ENCODE measurements around the gene USP12. TPM values are rescaled to one million over a fixed set of nuclear protein-coding genes. Genes with fewer than 3 reads are reported as not detected.

The USP12 gene
- total RNA-seq, 6 donors from 2014 or later, result 11.9 to 78.8 (median 30.5) TPM

DNA sequence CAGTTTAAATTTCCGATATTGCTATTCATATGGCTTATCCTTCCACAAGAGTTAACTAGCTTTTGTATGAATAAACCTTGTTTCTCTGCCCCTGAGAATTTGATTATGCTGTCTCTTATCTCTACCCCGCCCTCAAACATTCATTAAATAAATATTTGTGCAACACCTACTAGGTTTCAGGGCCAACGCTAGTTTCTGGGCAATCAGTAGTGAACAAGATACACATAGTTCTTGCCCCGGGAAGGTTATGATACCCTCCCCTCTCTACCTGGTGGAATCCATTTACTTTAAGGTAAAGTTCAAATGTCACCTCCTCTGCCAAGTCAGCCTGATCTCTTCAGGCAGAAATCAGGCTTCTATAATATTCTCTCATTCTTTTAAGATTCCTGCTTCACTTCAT is 16.6 kb upstream of the USP12 start:
- Histone ChIP-seq H3K36me3 (no peaks in the 10 kb centered on the region), H3K27ac (no peak overlapping the region), H3K27me3 (no peaks in the 10 kb centered on the region), H3K4me1 (no peaks in the 10 kb centered on the region), H3K9me3 (no peaks in the 10 kb centered on the region), H3K4me3 (no peak overlapping the region)
- TF ChIP-seq CTCF (IDR thresholded peaks at IDR 0.05), result no peak
- no peak for TF ChIP-seq POLR2AphosphoS5 (IDR thresholded peaks at IDR 0.05)
- no peak for TF ChIP-seq EP300 (IDR thresholded peaks at IDR 0.05)
- TF ChIP-seq POLR2A (IDR thresholded peaks at IDR 0.05), result no peak
- DNase-seq (no peak), ATAC-seq (ENCODE audit: low FRiP score in 2 of 2) (no peak)
- 52 to 55% methylated on average over 4 of the region's 4 CpGs for WGBS, 2 donors

GRCh38 chr13:27186295-27186694 is 14.7 kb upstream of the USP12 start:
- ATAC-seq (ENCODE audit: low FRiP score in 2 of 2), result no peak
- no peaks in the 10 kb centered on the region for H3K9me3 ChIP-seq
- H3K4me3 ChIP-seq, result no peak overlapping the region
- 69 to 80% methylated on average over 5 of the region's 5 CpGs for WGBS, 2 donors
- no peak for TF ChIP-seq POLR2AphosphoS5 (IDR thresholded peaks at IDR 0.05)
- no peak for TF ChIP-seq CTCF (IDR thresholded peaks at IDR 0.05)
- no peak for TF ChIP-seq POLR2A (IDR thresholded peaks at IDR 0.05)
- no peak for TF ChIP-seq EP300 (IDR thresholded peaks at IDR 0.05)
- H3K27me3 ChIP-seq, result no peaks in the 10 kb centered on the region
- H3K27ac ChIP-seq, result no peak overlapping the region
- no peaks in the 10 kb centered on the region for H3K36me3 ChIP-seq
- DNase-seq, result no peak
- no peaks in the 10 kb centered on the region for H3K4me1 ChIP-seq

DNA sequence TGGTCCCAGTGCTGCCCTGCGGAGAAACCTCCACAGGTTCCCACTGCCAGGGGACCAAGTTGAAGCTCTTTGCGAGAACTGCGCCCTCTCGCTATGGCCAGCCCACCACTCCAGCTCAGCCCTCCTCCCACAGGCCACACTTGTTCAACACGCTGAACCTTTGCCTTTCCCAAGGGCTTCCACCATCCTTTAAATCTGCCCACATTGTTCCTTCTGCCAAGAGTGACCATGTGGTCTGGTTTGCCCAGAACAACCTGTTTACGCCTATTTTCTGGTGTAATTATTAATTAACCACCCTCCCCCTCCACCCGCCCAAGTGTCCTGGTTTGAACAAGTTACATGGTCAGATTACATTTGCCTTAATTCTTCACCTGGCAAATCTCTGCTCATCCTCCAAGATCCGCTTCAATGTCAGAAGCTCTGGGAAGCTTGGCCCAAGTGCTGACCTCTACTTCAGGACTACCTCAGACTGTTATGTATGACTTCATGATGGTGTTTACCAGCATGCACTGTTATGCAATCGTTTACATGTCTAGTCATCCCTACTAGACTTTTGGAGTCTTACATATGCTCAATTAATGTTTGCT is 12.0 kb upstream of the USP12 start:
- TF ChIP-seq CTCF (IDR thresholded peaks at IDR 0.05) (no peak), EP300 (IDR thresholded peaks at IDR 0.05) (no peak), POLR2AphosphoS5 (IDR thresholded peaks at IDR 0.05) (no peak), POLR2A (IDR thresholded peaks at IDR 0.05) (no peak)
- 68 to 83% methylated on average over 9 of the region's 9 CpGs for WGBS, 2 donors
- no peaks in the 10 kb centered on the region for H3K4me1 ChIP-seq

DNA sequence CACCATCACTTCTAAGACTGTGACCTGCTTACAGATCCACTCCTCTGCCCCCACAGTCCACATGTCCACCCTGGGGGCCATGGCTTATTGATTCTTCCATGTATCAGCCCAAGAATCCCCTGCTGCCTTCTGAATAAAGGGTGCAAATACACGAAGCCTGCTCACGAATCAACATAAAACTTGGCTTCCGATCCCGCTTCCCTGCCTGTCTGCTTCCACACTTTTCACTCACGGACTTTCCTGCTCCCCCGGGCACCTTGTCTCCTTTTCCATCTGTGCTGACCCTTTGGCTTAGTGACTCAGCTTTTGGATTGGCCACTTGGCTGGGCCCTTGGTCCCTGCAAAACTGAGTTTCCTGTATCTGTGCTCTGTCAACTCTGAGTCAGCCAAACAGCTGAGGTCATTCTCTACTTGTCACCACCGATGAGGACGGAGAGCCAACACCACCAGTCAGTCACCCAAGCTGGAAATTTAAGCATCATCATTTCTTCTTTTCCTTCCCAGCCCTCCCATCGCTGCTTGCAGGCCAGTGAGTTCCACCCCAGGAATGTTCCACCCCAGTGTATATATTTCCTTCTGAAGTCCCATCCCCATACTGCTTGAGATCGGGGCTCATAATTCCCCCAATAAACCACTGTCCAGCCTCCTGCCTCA is 11.4 kb upstream of the USP12 start:
- DNase-seq, result peak in 1 of 2 donors; percentile 56
- Histone ChIP-seq H3K36me3 (no peaks in the 10 kb centered on the region), H3K9me3 (no peaks in the 10 kb centered on the region), H3K4me3 (no peak overlapping the region), H3K4me1 (peaks cover 0 to 4% (median 1%) of the 10 kb centered on the region in 4 donors), H3K27ac (no peak overlapping the region), H3K27me3 (no peaks in the 10 kb centered on the region)
- peak; percentile 64 to 91 for ATAC-seq (ENCODE audit: low FRiP score in 2 of 2)
- WGBS, 2 donors, result 59 to 69% methylated on average over 10 of the region's 10 CpGs
- TF ChIP-seq EP300 (IDR thresholded peaks at IDR 0.05) (no peak), CTCF (IDR thresholded peaks at IDR 0.05) (no peak), POLR2AphosphoS5 (IDR thresholded peaks at IDR 0.05) (peak in 1 of 2 donors; percentile 47)

More for the DNA sequence above, 12.0 kb upstream of the USP12 start:
- no peaks in the 10 kb centered on the region for H3K36me3 ChIP-seq
- DNase-seq, result peak in 1 of 2 donors; percentile 7
- H3K9me3 ChIP-seq, result no peaks in the 10 kb centered on the region
- peak in 1 of 2 donors; percentile 33 for ATAC-seq (ENCODE audit: low FRiP score in 2 of 2)
- H3K27me3 ChIP-seq, result no peaks in the 10 kb centered on the region
- no peak overlapping the region for H3K27ac ChIP-seq
- no peak overlapping the region for H3K4me3 ChIP-seq

DNA sequence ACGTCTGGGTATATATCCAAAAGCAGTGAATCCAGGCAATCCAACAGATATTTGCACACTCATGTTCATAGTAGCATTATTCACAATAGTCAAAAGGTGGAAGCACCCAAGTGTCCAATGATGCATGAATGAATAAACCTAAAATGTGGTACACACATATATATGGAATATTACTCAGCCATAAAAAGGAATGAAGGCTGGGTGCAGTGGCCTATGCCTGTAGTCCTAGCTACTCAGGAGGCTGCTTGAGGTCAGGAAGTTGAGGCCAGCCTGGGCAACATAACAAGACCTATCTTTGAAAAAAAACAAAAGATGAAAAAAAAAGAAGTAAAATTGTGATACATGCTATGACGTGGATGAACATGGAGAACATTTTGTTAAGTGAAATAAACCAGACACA is 10.4 kb upstream of the USP12 start:
- no peaks in the 10 kb centered on the region for H3K9me3 ChIP-seq
- no peak for ATAC-seq (ENCODE audit: low FRiP score in 2 of 2)
- H3K4me3 ChIP-seq, result no peak overlapping the region
- no peak for DNase-seq
- 88 to 90% methylated on average over 2 of the region's 2 CpGs for WGBS, 2 donors
- peaks cover 0 to 12% (median 5%) of the 10 kb centered on the region in 4 donors for H3K4me1 ChIP-seq
- no peaks in the 10 kb centered on the region for H3K27me3 ChIP-seq
- H3K27ac ChIP-seq, result no peak overlapping the region
- TF ChIP-seq EP300 (IDR thresholded peaks at IDR 0.05) (no peak), POLR2AphosphoS5 (IDR thresholded peaks at IDR 0.05) (no peak)
- no peaks in the 10 kb centered on the region for H3K36me3 ChIP-seq
